ENCODE measurements around the gene SLC25A44. TPM values are rescaled to one million over a fixed set of nuclear protein-coding genes. Genes with fewer than 3 reads are reported as not detected.

Gene SLC25A44
- total RNA-seq, 1 donor from 2014 or later: 26.4 TPM

- H3K36me3 Mint-ChIP-seq (ENCODE audit: low read depth): peaks cover 77% of the 10 kb centered on the region
- intact Hi-C loops (cut with micrococcal nuclease): no loop called here
- no peak for ATAC-seq (ENCODE audit: low read depth)
These were observed 59.7 kb downstream of the SLC25A44 start for GRCh38 chr1:156253634-156254033.

GRCh38 chr1:156257711-156258110, 63.8 kb downstream of the SLC25A44 start:
- CTCF ChIA-PET: interaction anchor here (0.7 kb wide), 1 partner anchor 61 kb away, joined by 3 read pairs; no protein-coding TSS in a partner anchor
- POLR2A ChIA-PET: interaction anchor here (0.6 kb wide), 1 partner anchor 40 kb away, joined by 3 read pairs; no protein-coding TSS in a partner anchor
- H3K9me3 Mint-ChIP-seq: no peaks in the 10 kb centered on the region
- H3K27ac Mint-ChIP-seq: no peak overlapping the region
- no peak for TF ChIP-seq CTCF (IDR thresholded peaks at IDR 0.05)
- DNase-seq (no peak), ATAC-seq (ENCODE audit: low read depth) (no peak)
- H3K4me1 Mint-ChIP-seq: no peaks in the 10 kb centered on the region
- no peak overlapping the region for H3K4me3 Mint-ChIP-seq
- peaks cover 79% of the 10 kb centered on the region for H3K36me3 Mint-ChIP-seq (ENCODE audit: low read depth)
- H3K27me3 Mint-ChIP-seq: no peaks in the 10 kb centered on the region
- intact Hi-C loops (cut with micrococcal nuclease): no loop called here

More at GRCh38 chr1:156253634-156254033, 59.7 kb downstream of the SLC25A44 start:
- no peaks in the 10 kb centered on the region for H3K4me1 Mint-ChIP-seq
- TF ChIP-seq CTCF (IDR thresholded peaks at IDR 0.05): no peak
- CTCF ChIA-PET: no interaction called here
- no peak for DNase-seq
- POLR2A ChIA-PET: no interaction called here
- H3K9me3 Mint-ChIP-seq: no peaks in the 10 kb centered on the region
- H3K27me3 Mint-ChIP-seq: no peaks in the 10 kb centered on the region
- H3K4me3 Mint-ChIP-seq: no peak overlapping the region
- H3K27ac Mint-ChIP-seq: no peak overlapping the region

- ChIA-PET POLR2A (interaction anchor here (0.5 kb wide), 1 partner anchor 803 kb away, joined by 3 read pairs; no protein-coding TSS in a partner anchor), CTCF (no interaction called here)
- ATAC-seq (ENCODE audit: low read depth) (no peak), DNase-seq (no peak)
- Mint-ChIP-seq H3K4me3 (no peak overlapping the region), H3K27ac (no peak overlapping the region), H3K36me3 (ENCODE audit: low read depth) (peaks cover 79% of the 10 kb centered on the region), H3K27me3 (no peaks in the 10 kb centered on the region), H3K4me1 (no peaks in the 10 kb centered on the region), H3K9me3 (no peaks in the 10 kb centered on the region)
- intact Hi-C loops (cut with micrococcal nuclease): no loop called here
- no peak for TF ChIP-seq CTCF (IDR thresholded peaks at IDR 0.05)
These were observed 65.0 kb downstream of the SLC25A44 start for GRCh38 chr1:156258859-156259258.

DNA sequence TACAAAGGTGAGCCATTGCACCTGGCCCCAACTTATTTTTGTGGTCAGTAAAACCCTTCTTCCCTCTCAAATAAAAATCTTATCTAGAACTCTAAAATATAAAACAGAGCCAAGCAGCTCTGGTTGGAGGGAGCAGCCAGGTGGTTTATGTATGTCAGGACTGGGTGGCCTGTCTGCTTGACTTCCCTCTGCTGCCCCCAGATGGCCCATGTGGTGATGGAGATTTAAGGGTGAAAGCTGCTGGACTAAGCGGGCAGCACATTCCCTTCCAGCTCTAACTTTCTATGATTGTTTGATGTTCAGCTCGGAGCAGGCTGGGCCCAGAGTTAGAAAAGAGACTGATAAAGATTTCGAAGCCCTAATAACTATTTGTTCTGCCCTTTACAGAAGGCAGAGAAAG, 65.9 kb downstream of the SLC25A44 start:
- H3K27ac Mint-ChIP-seq: no peak overlapping the region
- TF ChIP-seq CTCF (IDR thresholded peaks at IDR 0.05): no peak
- H3K9me3 Mint-ChIP-seq: no peaks in the 10 kb centered on the region
- peaks cover 83% of the 10 kb centered on the region for H3K36me3 Mint-ChIP-seq (ENCODE audit: low read depth)
- DNase-seq: no peak
- intact Hi-C loops (cut with micrococcal nuclease): no loop called here
- H3K4me3 Mint-ChIP-seq: no peak overlapping the region
- no peaks in the 10 kb centered on the region for H3K4me1 Mint-ChIP-seq
- H3K27me3 Mint-ChIP-seq: no peaks in the 10 kb centered on the region
- CTCF ChIA-PET: no interaction called here
- no peak for ATAC-seq (ENCODE audit: low read depth)
- POLR2A ChIA-PET: interaction anchor here (0.5 to 0.6 kb wide), 2 partner anchors 403 to 1014 kb away, joined by 3 read pairs; no protein-coding TSS in a partner anchor

DNA sequence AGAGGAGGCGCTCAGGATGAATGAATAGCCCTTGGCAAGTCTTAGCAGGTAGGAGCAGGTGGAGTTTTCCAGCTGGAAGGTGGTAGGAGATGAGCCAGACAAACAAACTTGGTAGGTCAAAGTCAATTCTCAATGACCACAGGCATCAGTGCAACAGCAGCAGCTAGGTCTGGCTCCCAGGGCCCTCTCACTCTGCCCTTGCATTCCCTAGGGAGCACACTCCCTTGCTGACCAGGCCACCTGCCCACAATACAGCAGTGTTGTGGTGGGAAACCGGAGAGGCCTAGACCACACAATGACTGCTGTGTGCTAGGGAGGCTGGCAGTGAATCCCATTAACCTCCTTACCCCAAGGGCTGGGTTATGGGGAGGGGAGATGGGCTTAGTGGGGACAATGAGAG, 67.0 kb downstream of the SLC25A44 start:
- H3K9me3 Mint-ChIP-seq: no peaks in the 10 kb centered on the region
- ChIA-PET CTCF (no interaction called here), POLR2A (no interaction called here)
- H3K4me3 Mint-ChIP-seq: no peak overlapping the region
- H3K4me1 Mint-ChIP-seq: no peaks in the 10 kb centered on the region
- no peak for ATAC-seq (ENCODE audit: low read depth)
- TF ChIP-seq CTCF (IDR thresholded peaks at IDR 0.05): no peak
- H3K27ac Mint-ChIP-seq: no peak overlapping the region
- DNase-seq: no peak
- H3K27me3 Mint-ChIP-seq: no peaks in the 10 kb centered on the region
- H3K36me3 Mint-ChIP-seq (ENCODE audit: low read depth): peaks cover 91% of the 10 kb centered on the region
- intact Hi-C loops (cut with micrococcal nuclease): no loop called here

Other genes starting within 250 kb of the SLC25A44 start
- 188 and 207 TPM in 2 replicates for gene ARHGEF2, start 215.6 kb upstream of the SLC25A44 start, total RNA-seq
- gene SSR2, start 173.2 kb upstream of the SLC25A44 start, total RNA-seq: 136 and 146 TPM in 2 replicates
- 28.1 and 32.5 TPM in 2 replicates for gene UBQLN4, start 140.3 kb upstream of the SLC25A44 start, total RNA-seq
- gene LAMTOR2, start 139.3 kb upstream of the SLC25A44 start, total RNA-seq: 45.9 and 48.0 TPM in 2 replicates
- gene RAB25, start 132.9 kb upstream of the SLC25A44 start, total RNA-seq: 0.32 and 0.38 TPM in 2 replicates
- 0.39 and 0.47 TPM in 2 replicates for gene MEX3A, start 111.6 kb upstream of the SLC25A44 start, total RNA-seq
- gene LMNA, start 79.4 kb upstream of the SLC25A44 start, total RNA-seq: 40.4 and 47.5 TPM in 2 replicates
- gene SEMA4A, start 40.5 kb upstream of the SLC25A44 start, total RNA-seq: 7.0 and 7.4 TPM in 2 replicates
- 68.8 and 75.8 TPM in 2 replicates for gene PMF1, start 18.9 kb downstream of the SLC25A44 start, total RNA-seq
- gene BGLAP, start 48.1 kb downstream of the SLC25A44 start, total RNA-seq: 2.7 and 3.3 TPM in 2 replicates
- gene PAQR6, start 54.0 kb downstream of the SLC25A44 start, total RNA-seq: 1.6 and 1.8 TPM in 2 replicates
- gene SMG5, start 88.7 kb downstream of the SLC25A44 start, total RNA-seq: 62.6 and 77.1 TPM in 2 replicates
- 5.1 and 5.4 TPM in 2 replicates for gene TMEM79, start 90.2 kb downstream of the SLC25A44 start, total RNA-seq
- 15.9 and 16.8 TPM in 2 replicates for gene GLMP, start 101.6 kb downstream of the SLC25A44 start, total RNA-seq
- gene VHLL, start 105.2 kb downstream of the SLC25A44 start, total RNA-seq: not detected in 2 replicates
- 255 and 260 TPM in 2 replicates for gene CCT3, start 144.2 kb downstream of the SLC25A44 start, total RNA-seq
- 0.44 TPM in 1 of 2 replicates, not detected in the other for gene TSACC, start 144.4 kb downstream of the SLC25A44 start, total RNA-seq
- not detected in 2 replicates for gene RHBG, start 175.1 kb downstream of the SLC25A44 start, total RNA-seq